ENCODE results near the gene LMNB1. TPM values are rescaled to one million over a fixed set of nuclear protein-coding genes. Genes with fewer than 3 reads are reported as not detected.
"Not testable (repeated sequence)": the region's sequence is repeated elsewhere in the genome, so short reads cannot be mapped to it uniquely, and the experiment has no call there.

LMNB1 gene
- total RNA-seq = 10 to 100 TPM; 31.2 to 57.8 (median 37.3) TPM
- total RNA-seq (2013) = 29.2 TPM

- Mint-ChIP-seq H3K27ac (peak within 1 kb of the TSS; percentile 93 to 99), H3K27me3 (ENCODE audit: low read depth in 2 of 2) (no peaks in the 10 kb centered on the region), H3K36me3 (no peaks in the 10 kb centered on the region), H3K4me3 (peak within 1 kb of the TSS; percentile 97), H3K9me3 (no peaks in the 10 kb centered on the region), H3K4me1 (peaks cover 25 to 28% of the 10 kb centered on the region in 2 donors)
- DNase-seq (peak; percentile 96), ATAC-seq (peak; percentile 75 to 89 (median 80))
- H3K27ac ChIP-seq (ENCODE audit: low read length) = peak within 1 kb of the TSS; percentile 89
- peaks cover 19% of the 10 kb centered on the region for H3K4me1 ChIP-seq (ENCODE audit: control insufficient read depth, insufficient read depth, low read length)
- peak within 1 kb of the TSS; percentile 85 for H3K4me3 ChIP-seq (ENCODE audit: low read length)
- intact Hi-C loops (cut with micrococcal nuclease) = no loop called here
- no peaks in the 10 kb centered on the region for H3K9me3 ChIP-seq (ENCODE audit: control insufficient read depth, insufficient read depth, low read length)
- under 1% methylated on average over 74 of the region's 74 CpGs for WGBS (ENCODE audit: insufficient coverage)
- no peaks in the 10 kb centered on the region for H3K27me3 ChIP-seq (ENCODE audit: control insufficient read depth, insufficient read depth, low read length)
- no peak for TF ChIP-seq CTCF (IDR thresholded peaks at IDR 0.05)
- H3K36me3 ChIP-seq (ENCODE audit: control insufficient read depth, insufficient read depth, low read length) = no peaks in the 10 kb centered on the region
Observed at GRCh38 chr5:126776499-126777256, at the start of gene LMNB1. TSS of gene LMNB1 (plus strand) at chr5:126777136. CDS start at chr5:126777509, 373 bp downstream.

- intact Hi-C loops (cut with micrococcal nuclease) = no loop called here
- no peak overlapping the region for H3K4me3 Mint-ChIP-seq
- no peaks in the 10 kb centered on the region for H3K9me3 ChIP-seq (ENCODE audit: control insufficient read depth, insufficient read depth, low read length)
- no peaks in the 10 kb centered on the region for H3K27me3 Mint-ChIP-seq (ENCODE audit: low read depth in 2 of 2)
- no peaks in the 10 kb centered on the region for H3K36me3 Mint-ChIP-seq
- TF ChIP-seq CTCF (IDR thresholded peaks at IDR 0.05) = no peak
- no peak overlapping the region for H3K4me3 ChIP-seq (ENCODE audit: low read length)
- no peaks in the 10 kb centered on the region for H3K4me1 Mint-ChIP-seq
- H3K4me1 ChIP-seq (ENCODE audit: control insufficient read depth, insufficient read depth, low read length) = no peaks in the 10 kb centered on the region
- no peak for ATAC-seq
- H3K27ac Mint-ChIP-seq = no peak overlapping the region
- no peaks in the 10 kb centered on the region for H3K9me3 Mint-ChIP-seq
- no peak for DNase-seq
- no peaks in the 10 kb centered on the region for H3K36me3 ChIP-seq (ENCODE audit: control insufficient read depth, insufficient read depth, low read length)
- no peaks in the 10 kb centered on the region for H3K27me3 ChIP-seq (ENCODE audit: control insufficient read depth, insufficient read depth, low read length)
- WGBS (ENCODE audit: insufficient coverage) = 65% methylated on average over 2 of the region's 2 CpGs
- H3K27ac ChIP-seq (ENCODE audit: low read length) = no peak overlapping the region
Observed at GRCh38 chr5:126732716-126733115, 44.2 kb upstream of the LMNB1 start.

GRCh38 chr5:126734573-126734972 is 42.4 kb upstream of the LMNB1 start:
- H3K27ac ChIP-seq (ENCODE audit: low read length); H3K4me3 Mint-ChIP-seq; H3K27ac Mint-ChIP-seq; H3K9me3 Mint-ChIP-seq; H3K9me3 ChIP-seq (ENCODE audit: control insufficient read depth, insufficient read depth, low read length); intact Hi-C loops (cut with micrococcal nuclease); H3K4me1 ChIP-seq (ENCODE audit: control insufficient read depth, insufficient read depth, low read length); H3K36me3 Mint-ChIP-seq; ATAC-seq; DNase-seq; H3K27me3 ChIP-seq (ENCODE audit: control insufficient read depth, insufficient read depth, low read length); H3K36me3 ChIP-seq (ENCODE audit: control insufficient read depth, insufficient read depth, low read length); H3K4me1 Mint-ChIP-seq; H3K27me3 Mint-ChIP-seq (ENCODE audit: low read depth in 2 of 2); H3K4me3 ChIP-seq (ENCODE audit: low read length): not testable (repeated sequence)
- 96% methylated on average over 15 of the region's 18 CpGs for WGBS (ENCODE audit: insufficient coverage)

- Histone ChIP-seq H3K36me3 (ENCODE audit: control insufficient read depth, insufficient read depth, low read length) (no peaks in the 10 kb centered on the region), H3K27me3 (ENCODE audit: control insufficient read depth, insufficient read depth, low read length) (no peaks in the 10 kb centered on the region), H3K4me1 (ENCODE audit: control insufficient read depth, insufficient read depth, low read length) (no peaks in the 10 kb centered on the region), H3K4me3 (ENCODE audit: low read length) (no peak overlapping the region), H3K9me3 (ENCODE audit: control insufficient read depth, insufficient read depth, low read length) (no peaks in the 10 kb centered on the region), H3K27ac (ENCODE audit: low read length) (no peak overlapping the region)
- Mint-ChIP-seq H3K27ac (no peak overlapping the region), H3K9me3 (no peaks in the 10 kb centered on the region), H3K4me3 (no peak overlapping the region), H3K4me1 (no peaks in the 10 kb centered on the region), H3K36me3 (no peaks in the 10 kb centered on the region), H3K27me3 (ENCODE audit: low read depth in 2 of 2) (peaks cover 0 to 2% of the 10 kb centered on the region in 2 donors)
- ATAC-seq (no peak), DNase-seq (no peak)
- WGBS (ENCODE audit: insufficient coverage) = 89% methylated on average over 2 of the region's 3 CpGs
- no peak for TF ChIP-seq CTCF (IDR thresholded peaks at IDR 0.05)
- intact Hi-C loops (cut with micrococcal nuclease) = no loop called here
Observed at GRCh38 chr5:126736141-126736540, 40.8 kb upstream of the LMNB1 start.

All from natural killer cell (primary cell).